Neutrophil (primary cell): ENCODE measurements around the gene FAM149B1.

Experiments used
- H3K27ac ChIP-seq: fragments of 200-600 bp; sonication (generic); 2 replicates; pipeline ENCODE4 v1.5.1; 2016; ENCODE audit warnings: mild to moderate bottlenecking, moderate library complexity
- H3K27me3 ChIP-seq: fragments of 200-600 bp; sonication (generic); 2 replicates; pipeline ENCODE4 v1.6.0; 2016; ENCODE audit warnings: mild to moderate bottlenecking
- H3K36me3 ChIP-seq: fragments of 200-600 bp; sonication (generic); 2 replicates; pipeline ENCODE4 v1.5.1; 2017
- H3K4me1 ChIP-seq, 2 experiments: fragments of 200-600 bp in 1 of 2; sonication (generic) in 1 of 2; 1 replicate in 1 of 2; 2 replicates in 1 of 2; pipeline versions ENCODE4 v1.5.1 to v1.6.1; 2013 to 2016; ENCODE audit warnings: low read depth in 1 of 2, low read length in 1 of 2, mild to moderate bottlenecking in 1 of 2, moderate library complexity in 1 of 2; ENCODE audit not compliant: control insufficient read depth in 1 of 2, insufficient read depth in 1 of 2
- H3K4me3 ChIP-seq, 2 experiments: fragments of 200-600 bp in 1 of 2; sonication (generic) in 1 of 2; 1 replicate in 1 of 2; 2 replicates in 1 of 2; pipeline ENCODE4 v1.5.1; 2013 to 2016; ENCODE audit warnings: low read depth in 1 of 2, low read length in 1 of 2, mild to moderate bottlenecking in 1 of 2, moderate library complexity in 1 of 2
- H3K9me3 ChIP-seq: fragments of 200-600 bp; sonication (generic); 2 replicates; pipeline ENCODE4 v1.5.1; 2016
- CTCF ChIP-seq: fragments of 200-600 bp; sonication (generic); IDR thresholded peaks from 2 replicates; pipeline ENCODE4 v1.5.1; 2016; ENCODE audit warnings: antibody characterized with exemption

Gene FAM149B1

DNA sequence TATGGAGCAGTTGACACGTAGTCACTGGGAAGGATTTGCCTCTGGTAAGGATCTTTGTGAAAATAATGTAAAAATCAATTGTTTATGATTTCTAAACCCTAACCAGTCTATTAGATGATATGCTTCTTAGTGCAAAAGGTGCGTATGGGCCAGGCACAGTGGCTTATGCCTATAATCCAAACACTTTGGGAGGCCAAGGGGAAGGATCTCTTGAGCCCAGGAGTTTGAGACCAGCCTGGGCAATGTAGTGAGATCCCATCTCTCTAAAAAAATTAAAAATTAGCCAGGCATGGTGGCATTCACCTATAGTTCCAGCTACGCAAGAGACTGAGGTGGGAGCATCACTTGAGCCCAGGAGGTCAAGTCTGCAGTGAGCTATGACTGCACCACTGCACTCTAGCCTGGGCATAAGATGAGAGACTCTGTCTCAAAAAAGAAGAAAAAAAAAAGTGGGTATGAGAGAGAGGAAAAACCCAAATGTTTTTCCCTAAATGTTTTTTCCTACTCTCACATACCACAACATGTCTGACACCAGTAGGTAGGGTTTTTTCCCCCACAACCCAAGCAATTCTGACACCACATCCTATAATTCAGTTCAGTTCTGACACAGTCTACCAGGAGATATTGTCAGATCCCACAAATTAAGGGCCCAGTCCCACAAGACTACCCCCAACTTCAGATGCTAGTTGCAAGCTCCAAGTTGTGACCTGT, 42.6 kb downstream of the FAM149B1 start:
- no peak overlapping the region for H3K27ac ChIP-seq
- no peaks in the 10 kb centered on the region for H3K9me3 ChIP-seq
- no peak for TF ChIP-seq CTCF
- peaks cover 25% of the 10 kb centered on the region for H3K36me3 ChIP-seq
- no peaks in the 10 kb centered on the region for H3K27me3 ChIP-seq
- no peaks in the 10 kb centered on the region for H3K4me1 ChIP-seq
- no peak overlapping the region for H3K4me3 ChIP-seq

GRCh38 chr10:73211106-73211811, 43.3 kb downstream of the FAM149B1 start:
- TF ChIP-seq CTCF, result no peak
- H3K4me1 ChIP-seq, result no peaks in the 10 kb centered on the region
- H3K27ac ChIP-seq, result no peak overlapping the region
- H3K27me3 ChIP-seq, result no peaks in the 10 kb centered on the region
- H3K9me3 ChIP-seq, result no peaks in the 10 kb centered on the region
- H3K4me3 ChIP-seq, result no peak overlapping the region
- peaks cover 25% of the 10 kb centered on the region for H3K36me3 ChIP-seq

GRCh38 chr10:73215749-73216148, 47.8 kb downstream of the FAM149B1 start:
- no peaks in the 10 kb centered on the region for H3K27me3 ChIP-seq
- no peak overlapping the region for H3K27ac ChIP-seq
- peaks cover 22% of the 10 kb centered on the region for H3K36me3 ChIP-seq
- no peak for TF ChIP-seq CTCF
- H3K9me3 ChIP-seq, result no peaks in the 10 kb centered on the region
- H3K4me3 ChIP-seq, result no peak overlapping the region
- no peaks in the 10 kb centered on the region for H3K4me1 ChIP-seq

DNA sequence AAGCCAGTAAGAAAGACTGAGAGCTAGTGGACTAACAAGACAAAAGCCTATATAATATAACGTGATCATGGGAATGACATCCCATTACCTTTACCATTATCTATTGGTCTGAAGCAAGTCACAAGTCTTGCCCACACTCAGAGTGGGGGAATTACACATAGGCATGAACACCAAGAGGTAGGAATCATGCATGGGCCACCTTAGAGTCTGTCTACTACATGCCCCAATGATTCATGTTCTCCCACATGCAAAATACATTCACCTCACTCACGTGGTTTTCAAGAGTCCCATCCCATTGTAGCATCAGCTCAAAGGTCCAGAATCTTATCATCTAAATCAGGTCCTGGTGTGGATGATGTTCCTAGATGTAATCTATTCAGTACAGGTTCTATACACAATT, 49.7 kb downstream of the FAM149B1 start:
- Histone ChIP-seq H3K27ac (no peak overlapping the region), H3K4me1 (no peaks in the 10 kb centered on the region), H3K27me3 (no peaks in the 10 kb centered on the region), H3K9me3 (no peaks in the 10 kb centered on the region), H3K4me3 (no peak overlapping the region), H3K36me3 (peaks cover 19% of the 10 kb centered on the region)
- TF ChIP-seq CTCF, result no peak

DNA sequence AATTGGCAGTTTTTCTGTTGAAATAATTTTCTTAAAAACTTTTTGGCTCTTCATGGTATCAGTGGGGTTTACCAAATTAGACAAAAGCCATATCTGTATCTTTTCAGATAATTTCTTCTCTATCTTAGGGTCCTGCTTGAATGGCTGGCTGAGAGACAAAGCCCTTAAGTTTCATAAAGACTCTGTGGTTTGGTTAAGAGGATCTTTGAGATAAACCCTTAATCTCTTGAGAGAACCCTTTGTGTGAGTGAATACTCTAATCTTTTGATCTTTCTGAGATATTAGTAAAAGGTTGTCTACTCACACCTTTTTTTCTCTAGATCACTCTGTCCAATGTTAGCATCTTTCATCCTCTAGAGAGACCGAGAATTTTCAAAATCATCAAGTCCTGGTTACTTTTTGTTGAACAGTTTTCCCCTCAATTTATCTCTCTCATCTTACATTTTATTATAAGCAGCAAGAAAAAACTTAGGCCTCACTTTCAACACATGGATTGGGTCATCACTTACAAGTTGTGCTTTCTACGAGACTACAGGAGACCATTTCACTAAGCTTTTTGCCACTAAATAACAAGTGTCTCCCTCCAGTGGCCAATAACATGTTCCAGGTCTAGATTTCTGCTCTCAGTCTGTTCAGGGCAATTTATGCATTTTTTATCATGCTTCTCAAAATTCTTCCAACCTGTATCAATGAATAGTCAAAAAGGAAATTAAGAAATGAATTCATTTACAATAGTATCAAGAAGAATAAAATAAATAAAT, 50.7 kb downstream of the FAM149B1 start:
- Histone ChIP-seq H3K4me1 (no peaks in the 10 kb centered on the region), H3K36me3 (peaks cover 19% of the 10 kb centered on the region), H3K27ac (no peak overlapping the region), H3K9me3 (no peaks in the 10 kb centered on the region), H3K27me3 (no peaks in the 10 kb centered on the region), H3K4me3 (no peak overlapping the region)
- TF ChIP-seq CTCF, result no peak
